GM18909 (cell line): ENCODE measurements around the gene SKAP1.

Source experiments
- ATAC-seq: cut with Tn5 transposase; IDR thresholded peaks from one replicate; pipeline ENCODE4 v1.9.1; 2021; ENCODE audit warnings: mild to moderate bottlenecking; ENCODE audit not compliant: unreplicated experiment, poor library complexity

SKAP1 gene

GRCh38 chr17:48100160-48100559 is 329.9 kb downstream of the SKAP1 start:
- no peak for ATAC-seq

GRCh38 chr17:48095611-48096010 is 334.4 kb downstream of the SKAP1 start:
- no peak for ATAC-seq

GRCh38 chr17:48093341-48094045 is 336.5 kb downstream of the SKAP1 start:
- no peak for ATAC-seq

GRCh38 chr17:48084932-48085331 is 345.1 kb downstream of the SKAP1 start:
- ATAC-seq, result no peak
